GM21723 (cell line): ENCODE data around the gene GTF2B.
"Not testable (repeated sequence)": the region's sequence is repeated elsewhere in the genome, so short reads cannot be mapped to it uniquely, and the experiment has no call there.

Source experiments
- ATAC-seq: cut with Tn5 transposase; IDR thresholded peaks from one replicate; pipeline ENCODE4 v1.9.1; 2021; ENCODE audit warnings: mild to moderate bottlenecking, moderate library complexity; ENCODE audit not compliant: unreplicated experiment

Gene GTF2B

GRCh38 chr1:88891318-88891950 is at the start of gene GTF2B:
GTF2B (minus strand) TSS chr1:88891567; CDS start chr1:88891499, 68 bp downstream.
- peak; percentile 94 for ATAC-seq

DNA sequence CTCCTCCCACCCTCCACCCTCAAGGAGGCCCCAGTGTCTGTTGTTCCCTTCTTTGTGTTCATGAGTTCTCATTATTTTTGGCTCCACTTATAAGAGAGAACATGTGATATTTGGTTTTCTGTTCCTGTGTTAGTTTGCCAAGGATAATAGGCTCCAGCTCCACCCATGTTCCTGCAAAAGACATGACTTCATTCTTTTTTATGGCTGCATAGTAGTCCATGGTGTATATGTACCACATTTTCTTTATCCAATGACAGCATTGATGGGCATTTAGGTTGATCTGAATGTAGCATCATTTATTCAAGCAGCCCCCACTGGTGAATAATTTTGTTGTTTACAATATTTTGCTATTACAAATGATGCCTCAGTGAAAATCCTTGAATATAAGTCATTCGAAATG is 47.2 kb upstream of the GTF2B start:
- ATAC-seq, result not testable (repeated sequence)

GRCh38 chr1:88936760-88937342 is 45.5 kb upstream of the GTF2B start:
- ATAC-seq, result no peak

DNA sequence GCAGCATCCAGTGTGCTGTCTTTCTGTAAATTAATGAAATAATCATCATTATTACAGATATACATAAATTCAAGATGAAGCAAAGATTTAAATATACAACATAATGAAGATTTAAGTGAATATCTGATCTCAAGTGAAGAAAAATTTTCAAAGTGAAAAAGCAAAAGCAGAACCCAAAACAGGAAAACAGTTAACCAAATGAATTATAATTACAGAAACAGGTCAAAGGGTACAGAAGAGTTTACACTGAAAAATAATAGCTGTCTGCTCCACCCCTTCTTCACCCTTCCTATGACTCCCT is 44.8 kb upstream of the GTF2B start:
- no peak for ATAC-seq

GRCh38 chr1:88935522-88936222 is 44.3 kb upstream of the GTF2B start:
- ATAC-seq, result peak; percentile 55

- ATAC-seq, result not testable (repeated sequence)
Measured at GRCh38 chr1:88930176-88930575, 38.8 kb upstream of the GTF2B start.

DNA sequence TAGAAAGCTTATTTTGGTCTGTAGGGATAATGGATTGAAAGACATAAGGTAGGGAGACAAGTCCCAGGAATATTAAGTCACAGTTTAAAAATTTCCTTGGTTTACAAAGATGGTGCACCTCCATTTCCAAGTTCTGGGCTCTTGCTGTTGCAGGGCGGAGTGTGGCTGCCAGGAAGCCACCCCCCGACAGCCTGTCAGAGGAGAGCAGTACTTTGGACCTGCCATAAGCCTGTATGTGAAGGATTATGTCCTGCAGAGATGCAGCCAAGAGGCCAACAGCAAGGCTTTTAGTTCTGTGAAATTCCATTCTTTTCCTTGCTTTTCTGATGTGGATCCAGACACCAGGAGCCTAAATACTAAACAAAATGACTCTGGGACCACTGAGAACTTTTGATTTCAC is 31.9 kb upstream of the GTF2B start:
- ATAC-seq, result no peak

GRCh38 chr1:88922214-88922613 is 30.8 kb upstream of the GTF2B start:
- no peak for ATAC-seq

DNA sequence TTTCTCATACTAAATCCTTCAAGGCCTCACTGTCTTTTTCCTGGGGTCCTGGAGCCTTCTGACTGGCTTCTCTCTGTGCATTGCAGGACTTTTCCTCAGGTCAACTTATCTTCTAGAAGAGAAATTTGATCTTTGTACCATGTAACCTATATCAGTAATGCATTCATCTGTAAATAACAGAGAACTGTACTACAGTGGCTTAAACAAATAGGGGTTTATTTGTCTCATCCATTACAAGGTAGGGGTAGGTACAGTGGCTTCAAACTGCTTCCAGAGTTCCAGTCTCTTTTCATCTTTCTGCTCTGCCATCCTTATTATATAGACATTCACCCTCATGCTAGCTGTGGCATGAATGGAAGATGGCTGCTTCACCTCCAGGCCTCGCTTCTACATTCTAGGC is 29.5 kb upstream of the GTF2B start:
- ATAC-seq, result no peak

DNA sequence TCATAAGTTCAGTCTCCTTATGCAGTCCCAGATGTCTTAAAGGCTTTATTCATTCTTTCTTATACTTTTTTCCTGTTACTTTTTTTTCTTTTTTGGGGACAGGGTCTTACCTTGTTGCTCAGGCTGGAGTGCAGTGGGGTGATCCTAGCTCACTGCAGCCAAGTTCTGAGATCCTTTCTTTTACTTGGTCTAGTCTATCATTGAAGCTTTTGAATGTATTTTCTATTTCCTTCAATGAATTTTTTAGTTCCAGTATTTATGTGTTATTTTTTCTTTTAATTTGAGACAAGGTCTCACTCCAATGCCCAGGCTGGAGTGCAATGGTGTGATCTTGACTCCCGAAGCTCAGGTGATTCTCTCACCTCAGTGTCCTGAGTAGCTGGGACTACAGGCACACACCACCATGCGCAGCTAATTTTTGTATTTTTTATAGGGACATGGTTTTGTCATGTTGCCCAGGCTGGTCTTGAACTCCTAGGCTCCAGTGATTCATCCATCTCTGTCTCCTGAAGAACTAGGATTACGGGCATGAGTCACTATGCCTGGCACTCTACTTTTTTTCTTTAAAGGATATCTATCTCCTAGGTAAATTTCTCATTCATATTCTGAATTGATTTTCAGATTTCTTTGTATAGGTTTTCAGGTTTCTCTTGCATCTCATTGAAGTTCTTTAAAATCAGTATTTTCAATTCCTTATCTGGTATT is 26.1 kb upstream of the GTF2B start:
- ATAC-seq, result no peak

- no peak for ATAC-seq
Measured at GRCh38 chr1:88916883-88917282, 25.5 kb upstream of the GTF2B start.

- not testable (repeated sequence) for ATAC-seq
Measured at GRCh38 chr1:88911800-88912199, 20.4 kb upstream of the GTF2B start.

DNA sequence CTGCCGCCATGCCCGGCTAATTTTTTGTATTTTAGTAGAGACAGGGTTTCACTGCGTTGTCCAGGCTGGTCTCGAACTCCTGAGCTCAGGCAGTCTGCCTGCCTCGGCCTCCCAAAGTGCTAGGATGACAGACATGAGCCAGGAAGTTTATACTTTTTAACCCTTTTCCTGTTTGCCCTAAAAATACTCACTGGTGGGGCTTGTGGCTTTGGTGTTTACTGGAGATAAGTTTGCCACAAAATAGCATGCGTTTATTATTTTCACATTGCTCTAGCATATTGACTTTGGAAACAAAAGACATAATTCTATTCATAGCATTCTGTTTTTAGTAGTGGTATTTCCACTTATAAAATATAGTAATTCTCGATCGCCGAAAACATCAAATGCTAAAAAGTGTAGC is 19.8 kb upstream of the GTF2B start:
- no peak for ATAC-seq

GRCh38 chr1:88910401-88910800 is 19.0 kb upstream of the GTF2B start:
- ATAC-seq, result no peak

DNA sequence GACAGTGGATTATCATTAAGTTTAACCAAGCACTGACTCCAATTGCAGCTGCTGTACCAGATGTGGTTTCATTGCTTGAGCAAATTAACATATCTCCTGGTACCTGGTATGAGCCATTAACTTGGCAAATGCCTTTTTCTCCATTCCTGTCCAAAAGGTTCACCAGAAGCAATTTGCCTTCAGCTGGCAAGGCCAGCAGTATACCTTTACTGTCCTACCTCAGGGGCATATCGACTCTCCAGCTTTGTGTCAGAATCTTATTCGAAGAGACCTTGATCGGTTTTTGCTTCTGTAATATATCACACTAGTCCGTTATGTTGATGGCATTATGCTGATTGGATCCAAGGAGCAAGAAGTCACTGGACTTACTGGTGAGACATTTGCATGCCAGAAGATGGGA is 9.5 kb upstream of the GTF2B start:
- no peak for ATAC-seq

GRCh38 chr1:88897070-88897730 is 5.8 kb upstream of the GTF2B start:
- ATAC-seq, result no peak

GRCh38 chr1:88892357-88892877 is 1.1 kb upstream of the GTF2B start:
- no peak for ATAC-seq

- no peak for ATAC-seq
Measured at GRCh38 chr1:88891951-88892340, 579 bp upstream of the GTF2B start.

DNA sequence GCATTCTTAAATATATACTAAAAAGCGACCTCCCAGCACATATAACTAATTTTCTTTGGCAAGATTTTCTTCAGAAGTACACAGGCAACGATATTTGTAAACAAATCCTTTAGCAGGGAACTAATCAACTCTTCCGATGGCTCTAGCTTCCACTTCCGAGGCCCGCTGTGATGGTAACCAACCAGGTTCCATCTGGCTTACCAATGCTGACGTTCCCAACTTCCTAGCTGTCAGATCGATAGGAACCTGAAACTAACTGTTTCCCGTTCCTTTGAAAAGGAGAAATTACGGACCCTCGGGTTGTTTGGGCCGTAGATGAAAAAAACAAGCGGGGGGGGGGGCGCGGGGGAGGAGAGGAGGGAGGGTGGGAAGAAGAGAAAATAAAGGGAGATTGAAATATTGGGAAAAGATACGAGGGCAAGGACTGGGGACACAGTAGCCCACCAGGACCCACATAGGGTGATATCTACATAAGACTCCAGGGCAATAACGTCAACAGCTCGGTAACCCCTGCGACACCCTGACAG is 513 bp downstream of the GTF2B start:
- peak; percentile 14 for ATAC-seq

DNA sequence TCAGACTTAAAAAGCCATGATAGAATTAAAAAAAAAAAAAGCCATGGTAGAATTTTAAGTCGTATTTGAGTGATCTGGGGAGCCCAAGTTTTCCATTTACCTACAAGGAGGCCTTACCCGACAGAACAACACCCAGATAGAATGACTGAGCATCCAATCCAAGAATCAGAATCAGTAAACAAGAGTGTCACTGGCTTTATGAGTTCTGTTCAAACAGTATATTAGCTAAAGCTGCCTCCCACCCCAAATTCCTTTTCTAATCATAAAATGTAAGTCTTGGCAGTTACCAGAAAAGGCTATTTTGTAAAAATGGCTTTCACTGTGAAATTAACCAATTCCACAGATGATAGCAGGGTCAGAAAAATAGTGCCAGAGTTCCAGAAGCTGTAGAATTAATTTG is 1.2 kb downstream of the GTF2B start:
- ATAC-seq, result no peak

GRCh38 chr1:88888750-88889149 is 2.6 kb downstream of the GTF2B start:
- no peak for ATAC-seq
